NCI-H524 (cell line): Measurements from ENCODE around the gene MACROD2.

Source experiments
- DNase-seq, 2 experiments: peaks; one replicate each; lab custom pipeline; 2025; lab: John Stamatoyannopoulos, UW

Gene MACROD2

GRCh38 chr20:14582855-14583254, 587.5 kb downstream of the MACROD2 start:
- no peak for DNase-seq

GRCh38 chr20:14583413-14583812, 588.1 kb downstream of the MACROD2 start:
- DNase-seq, result no peak

GRCh38 chr20:14589383-14589782, 594.1 kb downstream of the MACROD2 start:
- DNase-seq, result no peak

- no peak for DNase-seq
Measured at GRCh38 chr20:14595051-14595450, 599.7 kb downstream of the MACROD2 start.

GRCh38 chr20:14597206-14597715, 601.9 kb downstream of the MACROD2 start:
- no peak for DNase-seq

GRCh38 chr20:14599613-14600012, 604.3 kb downstream of the MACROD2 start:
- peak in 1 of 2 experiments; percentile 28 for DNase-seq

GRCh38 chr20:14600527-14600926, 605.2 kb downstream of the MACROD2 start:
- DNase-seq, result no peak

GRCh38 chr20:14604143-14604542, 608.8 kb downstream of the MACROD2 start:
- DNase-seq, result no peak

GRCh38 chr20:14609328-14610221, 614.3 kb downstream of the MACROD2 start:
- DNase-seq, result no peak

GRCh38 chr20:14611479-14611878, 616.2 kb downstream of the MACROD2 start:
- DNase-seq, result no peak

- DNase-seq, result no peak
Measured at GRCh38 chr20:14612391-14612790, 617.1 kb downstream of the MACROD2 start.

- no peak for DNase-seq
Measured at GRCh38 chr20:14616003-14616402, 620.7 kb downstream of the MACROD2 start.

- no peak for DNase-seq
Measured at GRCh38 chr20:14617123-14617522, 621.8 kb downstream of the MACROD2 start.

- DNase-seq, result no peak
Measured at GRCh38 chr20:14619411-14619810, 624.1 kb downstream of the MACROD2 start.

GRCh38 chr20:14622796-14623195, 627.5 kb downstream of the MACROD2 start:
- DNase-seq, result no peak

GRCh38 chr20:14631011-14631410, 635.7 kb downstream of the MACROD2 start:
- no peak for DNase-seq

- no peak for DNase-seq
Measured at GRCh38 chr20:14632906-14633305, 637.6 kb downstream of the MACROD2 start.

GRCh38 chr20:14633507-14633906, 638.2 kb downstream of the MACROD2 start:
- no peak for DNase-seq

- DNase-seq, result no peak
Measured at GRCh38 chr20:14634665-14635064, 639.3 kb downstream of the MACROD2 start.

- DNase-seq, result no peak
Measured at GRCh38 chr20:14637441-14637840, 642.1 kb downstream of the MACROD2 start.

GRCh38 chr20:14643146-14643545, 647.8 kb downstream of the MACROD2 start:
- peak in 1 of 2 experiments; percentile 65 for DNase-seq

GRCh38 chr20:14643556-14643955, 648.2 kb downstream of the MACROD2 start:
- peak in 1 of 2 experiments; percentile 12 for DNase-seq

GRCh38 chr20:14644306-14645097, 649.2 kb downstream of the MACROD2 start:
- DNase-seq, result no peak
